Cortex of kidney (tissue), 1 donor: ENCODE data around the gene SLC35E3.
"Not testable (repeated sequence)": the region's sequence is repeated elsewhere in the genome, so short reads cannot be mapped to it uniquely, and the experiment has no call there.

Source experiments
- DNase-seq: peaks from one replicate; lab custom pipeline; 2025; lab: John Stamatoyannopoulos, UW

Gene SLC35E3

DNA sequence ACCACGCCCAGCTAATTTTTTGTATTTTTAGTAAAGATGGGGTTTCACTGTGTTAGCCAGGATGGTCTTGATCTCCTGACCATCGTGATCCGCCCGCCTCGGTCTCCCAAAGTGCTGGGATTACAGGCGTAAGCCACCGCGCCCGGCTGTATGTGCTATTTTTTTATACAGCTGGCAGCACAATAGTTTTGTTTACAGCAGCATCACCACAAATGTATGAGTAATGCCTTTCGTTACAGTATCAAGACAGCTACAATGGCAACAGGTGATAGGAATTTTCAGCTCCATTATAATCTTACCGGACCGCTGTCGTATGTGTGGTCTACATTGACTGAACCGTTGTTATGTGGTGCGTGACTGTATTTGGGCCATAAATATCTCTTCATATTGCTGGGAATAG lies 50.4 kb downstream of the SLC35E3 start:
- DNase-seq, result no peak

DNA sequence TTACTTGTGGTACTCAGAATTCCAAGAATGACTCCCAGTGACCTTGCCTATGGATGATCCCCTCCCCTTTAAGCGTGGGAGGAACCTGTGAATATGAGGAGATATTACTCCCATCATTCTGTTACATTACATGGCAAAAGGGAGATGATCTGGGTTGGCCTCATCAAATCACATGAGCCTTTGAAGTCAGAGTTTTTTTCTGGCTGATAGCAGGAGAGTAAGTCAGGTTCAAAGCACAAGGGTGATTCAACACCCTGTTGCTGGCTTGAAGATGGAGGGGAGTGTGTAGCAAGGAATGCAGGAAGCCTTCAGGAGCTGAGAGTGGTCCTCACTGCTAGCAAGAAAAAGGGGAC lies 52.9 kb downstream of the SLC35E3 start:
- no peak for DNase-seq

DNA sequence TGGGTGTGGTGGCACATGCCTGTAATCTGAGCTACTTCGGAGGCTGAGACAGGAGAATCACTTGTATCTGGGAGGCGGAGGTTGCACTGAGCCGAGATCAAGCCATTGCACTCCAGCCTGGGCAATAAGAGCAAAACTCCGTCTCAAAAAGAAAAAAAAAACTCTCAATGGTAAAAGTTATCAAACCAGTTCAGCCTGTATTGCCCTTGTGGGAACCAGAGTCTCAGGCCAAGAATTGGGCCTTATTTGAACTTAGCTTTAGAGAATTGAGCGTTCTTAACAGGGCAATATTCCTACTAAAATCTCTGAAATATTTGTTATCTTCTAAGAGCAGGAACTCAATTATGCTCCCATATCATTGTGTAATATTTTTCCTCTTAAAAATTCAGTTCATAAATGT lies 54.3 kb downstream of the SLC35E3 start:
- DNase-seq, result no peak

DNA sequence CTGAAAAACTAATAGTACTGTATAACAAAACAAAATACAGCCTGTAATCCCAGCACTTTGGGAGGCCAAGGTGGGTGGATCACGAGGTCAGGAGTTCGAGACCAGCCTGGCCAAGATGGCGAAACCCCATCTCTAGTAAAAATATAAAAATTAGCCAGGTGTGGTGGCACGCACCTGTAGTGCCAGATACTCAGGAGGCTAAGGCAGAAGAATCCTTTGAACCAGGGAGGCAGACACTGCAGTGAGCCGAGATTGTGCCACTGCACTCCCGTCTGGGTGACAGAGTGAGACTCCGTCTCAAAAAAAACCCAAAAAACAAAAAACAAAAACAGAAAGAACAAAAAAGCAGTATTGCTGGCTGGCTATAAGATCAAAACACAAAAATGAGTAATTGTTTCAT lies 55.1 kb downstream of the SLC35E3 start:
- not testable (repeated sequence) for DNase-seq

DNA sequence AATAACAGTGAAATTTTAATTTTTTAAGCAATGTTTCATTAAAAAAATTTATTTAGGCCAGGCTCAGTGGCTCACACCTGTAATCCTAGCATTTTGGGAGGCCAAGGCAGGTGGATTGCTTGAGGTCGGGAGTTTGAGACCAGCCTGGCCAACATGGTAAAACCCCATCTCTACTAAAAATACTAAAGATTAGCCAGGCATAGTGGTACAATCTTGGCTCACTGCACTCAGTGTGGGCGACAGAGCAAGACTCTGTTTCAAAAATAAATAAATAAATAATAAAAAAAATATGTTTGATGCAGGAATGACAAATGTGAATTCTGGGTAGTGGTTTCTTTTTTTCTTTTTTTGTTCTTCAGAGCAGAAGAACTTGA lies 56.4 kb downstream of the SLC35E3 start:
- not testable (repeated sequence) for DNase-seq

DNA sequence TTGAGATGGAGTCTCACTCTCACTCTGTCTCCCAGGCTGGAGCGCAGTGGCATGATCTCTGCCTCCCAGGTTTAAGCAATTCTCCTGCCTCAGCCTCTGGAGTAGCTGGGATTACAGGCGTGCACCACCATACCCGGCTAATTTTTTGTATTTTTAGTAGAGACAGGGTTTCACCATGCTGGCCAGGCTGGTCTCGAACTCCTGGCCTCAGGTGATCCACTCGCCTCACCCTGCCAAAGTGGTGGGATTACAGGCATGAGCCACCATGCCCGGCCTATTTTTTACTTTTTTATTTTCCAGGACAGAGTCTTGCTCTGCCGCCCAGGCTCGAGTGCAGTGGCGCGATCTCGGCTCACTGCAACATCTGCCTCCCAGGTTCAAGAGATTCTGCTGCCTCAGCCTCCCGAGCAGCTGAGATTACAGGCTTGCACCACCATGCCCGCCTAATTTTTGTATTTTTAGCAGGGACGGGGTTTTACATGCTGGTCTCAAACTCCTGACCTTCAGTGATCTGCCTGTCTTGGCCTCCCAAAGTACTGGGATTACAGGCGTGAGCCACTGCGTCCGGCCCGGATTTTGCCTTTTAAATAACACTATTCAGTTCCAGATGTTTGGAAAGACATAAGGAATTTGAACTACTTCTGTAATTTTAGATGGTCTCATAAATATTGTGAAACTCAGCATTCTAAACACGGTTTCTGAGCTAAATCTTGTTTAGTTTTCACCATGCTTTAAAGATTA lies 57.1 kb downstream of the SLC35E3 start:
- not testable (repeated sequence) for DNase-seq

DNA sequence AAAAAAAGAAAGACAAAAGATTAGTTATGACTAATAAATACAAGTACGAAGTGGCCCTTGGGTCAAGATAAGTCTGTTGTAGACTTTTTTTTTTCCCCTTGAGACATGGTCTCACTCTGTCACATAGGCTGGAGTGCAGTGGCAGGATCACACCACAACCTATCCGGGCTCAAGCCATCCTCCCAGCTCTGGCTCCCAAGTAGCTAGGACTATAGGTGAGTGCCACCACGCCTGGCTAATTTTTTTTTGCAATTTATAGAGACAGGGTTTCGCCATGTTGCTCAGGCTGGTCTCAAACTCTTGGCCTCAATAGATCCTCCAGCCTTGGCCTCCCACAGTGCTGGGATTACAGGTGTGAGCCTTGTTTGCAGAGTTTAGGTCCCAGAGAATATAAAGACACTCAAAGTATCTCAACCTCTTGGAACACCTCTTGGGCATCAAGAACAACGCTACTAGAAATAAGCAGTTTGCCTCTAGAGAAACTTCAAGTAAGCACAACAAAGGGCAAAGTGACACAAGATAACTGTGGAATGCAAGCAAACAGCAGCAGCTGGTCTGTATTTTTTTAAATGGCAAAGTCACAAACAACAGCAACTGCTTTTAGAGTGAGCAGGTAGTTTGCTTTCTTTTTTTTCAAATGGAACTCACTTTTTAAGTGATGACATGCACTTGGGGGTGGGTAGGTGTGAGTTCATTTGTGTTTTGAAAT lies 58.1 kb downstream of the SLC35E3 start:
- DNase-seq, result no peak

DNA sequence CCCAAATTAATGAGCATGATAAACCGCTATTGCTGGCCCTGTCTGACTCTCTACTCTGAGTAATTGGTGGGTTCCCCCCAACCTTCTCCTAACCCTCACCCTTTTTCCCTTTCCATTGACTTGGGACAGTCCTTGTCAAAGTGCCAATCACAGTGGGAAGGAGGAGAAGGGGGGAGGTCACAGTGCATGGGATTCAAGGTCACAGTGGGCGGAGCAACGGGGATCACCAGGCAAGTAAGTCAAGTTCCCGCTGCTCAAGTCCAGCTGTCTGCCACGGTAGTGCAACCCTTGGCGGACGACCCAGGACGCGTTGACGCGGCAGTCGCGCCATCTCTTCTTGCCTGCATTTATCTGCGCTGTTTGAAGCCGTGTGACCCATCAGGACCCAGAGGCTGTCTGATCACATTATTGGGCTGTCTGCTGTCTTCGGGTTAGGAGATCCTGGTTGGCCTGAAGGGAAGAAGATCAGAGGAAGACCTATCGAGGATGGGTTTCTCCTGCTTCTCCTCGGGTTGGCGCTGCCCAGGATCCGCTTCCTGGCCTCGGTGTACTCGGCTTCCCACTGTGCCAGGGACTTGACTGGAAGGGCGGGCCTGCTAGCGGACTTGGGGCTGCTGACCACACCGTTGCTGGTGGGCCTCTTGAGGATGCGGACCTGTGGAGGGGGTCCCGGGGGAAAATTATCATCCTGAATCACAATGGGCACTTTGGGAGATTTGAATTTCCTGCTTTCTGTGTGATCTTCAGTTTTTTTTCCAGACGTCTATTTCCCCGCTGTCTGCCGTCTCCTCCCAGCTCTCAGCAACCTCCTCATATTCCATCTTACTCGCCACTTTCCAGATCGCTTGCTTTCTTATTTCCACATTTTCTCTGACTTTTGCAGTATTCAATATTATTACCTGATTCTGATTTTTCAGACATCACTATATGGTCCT lies 58.9 kb downstream of the SLC35E3 start:
- no peak for DNase-seq

DNA sequence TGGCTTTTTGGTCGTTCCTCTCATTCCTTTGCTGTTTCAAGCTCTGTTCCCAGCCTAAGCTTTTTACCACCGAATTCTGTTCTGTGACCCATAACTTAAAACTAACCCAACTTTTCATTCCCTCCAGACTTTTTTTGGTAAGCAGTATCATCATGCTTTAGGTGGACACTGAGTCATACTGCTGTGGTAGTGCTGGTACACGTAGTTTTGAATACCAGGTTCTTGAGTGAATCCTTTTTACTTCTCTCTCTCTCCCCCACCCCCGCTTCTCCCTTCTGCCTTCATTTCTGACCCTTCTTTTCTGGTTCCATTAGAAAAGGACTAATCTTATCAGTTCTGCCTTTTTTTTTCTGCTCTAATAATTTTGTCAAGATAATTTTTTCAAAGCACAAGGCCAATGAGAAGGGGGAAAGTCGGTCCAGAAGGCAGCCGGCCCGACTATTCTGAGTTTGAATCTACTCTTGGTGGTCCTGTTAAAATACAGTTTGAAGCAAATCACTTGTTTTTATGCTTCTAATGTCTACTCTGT lies 59.7 kb downstream of the SLC35E3 start:
- no peak for DNase-seq

DNA sequence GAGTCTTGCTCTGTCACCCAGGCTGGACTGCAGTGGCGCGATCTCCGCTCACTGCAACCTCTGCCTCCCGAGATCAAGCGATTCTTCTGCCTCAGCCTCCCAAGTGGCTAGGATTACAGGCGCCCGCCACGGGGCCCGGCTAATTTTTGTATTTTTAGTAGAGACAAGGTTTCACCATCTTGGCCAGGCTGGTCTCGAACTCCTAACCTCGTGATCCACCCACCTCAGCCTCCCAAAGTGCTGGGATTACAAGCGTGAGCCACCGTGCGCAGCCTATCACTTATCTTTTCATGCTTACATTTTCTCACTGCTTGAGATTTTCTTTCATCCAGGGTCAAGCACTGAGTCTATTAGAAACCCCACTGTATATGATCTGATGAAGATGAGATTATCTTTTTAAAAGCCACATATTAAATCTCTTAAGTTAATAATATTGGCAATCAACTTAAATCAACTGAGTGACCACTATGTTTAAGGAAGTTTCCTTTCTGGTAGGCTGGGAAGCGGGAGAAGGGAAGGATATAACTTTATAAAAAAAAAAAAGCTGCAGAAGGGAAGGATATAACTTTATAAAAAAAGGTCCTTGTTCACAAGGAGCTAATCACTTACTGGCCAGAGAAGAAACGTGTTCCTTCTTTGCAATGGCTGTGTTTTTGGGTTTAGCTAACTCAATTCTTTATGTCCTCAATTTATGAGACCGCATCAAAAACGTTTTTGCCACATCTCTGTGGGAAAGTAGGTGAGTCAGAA lies 60.7 kb downstream of the SLC35E3 start:
- no peak for DNase-seq

DNA sequence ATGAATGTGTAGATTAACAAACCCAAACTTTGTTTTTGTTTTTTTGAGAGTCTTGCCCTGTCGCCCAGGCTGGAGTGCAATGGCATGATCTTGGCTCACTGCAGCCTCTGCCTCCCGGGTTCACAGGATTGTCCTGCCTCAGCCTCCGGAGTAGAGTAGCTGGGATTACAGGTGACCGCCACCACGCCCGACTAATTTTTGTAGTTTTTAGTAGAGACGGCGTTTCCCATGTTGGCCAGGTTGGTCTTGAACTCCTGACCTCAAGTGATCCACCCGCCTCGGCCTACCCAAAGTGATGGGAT lies 61.2 kb downstream of the SLC35E3 start:
- DNase-seq, result not testable (repeated sequence)

DNA sequence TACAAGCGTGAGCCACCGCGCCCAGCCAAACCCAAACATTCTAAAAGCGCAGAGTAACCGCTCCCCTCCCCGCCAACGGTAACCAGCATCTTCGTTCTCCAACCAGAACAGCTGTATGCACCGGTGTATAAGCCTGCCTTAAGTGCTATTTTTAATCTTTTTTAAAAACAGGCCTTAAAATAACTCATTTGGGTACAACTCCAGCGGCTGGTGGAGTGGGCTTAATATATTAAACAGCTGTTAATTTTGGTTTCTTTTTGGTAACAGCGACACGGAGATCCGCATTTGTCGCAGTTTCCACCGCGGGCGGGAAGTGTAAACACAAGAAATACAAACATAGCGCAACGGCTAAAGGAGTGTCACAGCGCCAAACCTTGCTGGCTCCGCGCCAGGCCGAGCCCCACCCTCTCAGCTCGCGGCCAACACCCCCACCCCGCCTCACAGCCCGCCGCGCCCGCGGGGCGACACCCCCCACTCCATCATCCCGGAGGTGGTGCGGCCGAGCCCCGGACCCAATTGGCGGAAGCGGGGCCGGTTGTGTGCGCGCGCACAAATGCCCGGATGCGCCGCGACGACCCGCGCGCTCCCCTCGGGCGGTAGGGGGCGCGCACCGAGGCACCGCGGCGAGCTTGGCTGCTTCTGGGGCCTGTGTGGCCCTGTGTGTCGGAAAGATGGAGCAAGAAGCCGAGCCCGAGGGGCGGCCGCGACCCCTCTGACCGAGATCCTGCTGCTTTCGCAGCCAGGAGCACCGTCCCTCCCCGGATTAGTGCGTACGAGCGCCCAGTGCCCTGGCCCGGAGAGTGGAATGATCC lies 61.8 kb downstream of the SLC35E3 start, which contains the start of gene MDM2:
Gene MDM2 (plus strand): TSS at position 602 of the 812 bp plus-strand sequence. CDS start 301 bp downstream, outside the sequence.
- peak; percentile 46 for DNase-seq

DNA sequence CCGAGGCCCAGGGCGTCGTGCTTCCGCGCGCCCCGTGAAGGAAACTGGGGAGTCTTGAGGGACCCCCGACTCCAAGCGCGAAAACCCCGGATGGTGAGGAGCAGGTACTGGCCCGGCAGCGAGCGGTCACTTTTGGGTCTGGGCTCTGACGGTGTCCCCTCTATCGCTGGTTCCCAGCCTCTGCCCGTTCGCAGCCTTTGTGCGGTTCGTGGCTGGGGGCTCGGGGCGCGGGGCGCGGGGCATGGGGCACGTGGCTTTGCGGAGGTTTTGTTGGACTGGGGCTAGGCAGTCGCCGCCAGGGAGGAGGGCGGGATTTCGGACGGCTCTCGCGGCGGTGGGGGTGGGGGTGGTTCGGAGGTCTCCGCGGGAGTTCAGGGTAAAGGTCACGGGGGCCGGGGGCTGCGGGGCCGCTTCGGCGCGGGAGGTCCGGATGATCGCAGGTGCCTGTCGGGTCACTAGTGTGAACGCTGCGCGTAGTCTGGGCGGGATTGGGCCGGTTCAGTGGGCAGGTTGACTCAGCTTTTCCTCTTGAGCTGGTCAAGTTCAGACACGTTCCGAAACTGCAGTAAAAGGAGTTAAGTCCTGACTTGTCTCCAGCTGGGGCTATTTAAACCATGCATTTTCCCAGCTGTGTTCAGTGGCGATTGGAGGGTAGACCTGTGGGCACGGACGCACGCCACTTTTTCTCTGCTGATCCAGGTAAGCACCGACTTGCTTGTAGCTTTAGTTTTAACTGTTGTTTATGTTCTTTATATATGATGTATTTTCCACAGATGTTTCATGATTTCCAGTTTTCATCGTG lies 62.6 kb downstream of the SLC35E3 start:
- DNase-seq, result peak; percentile 27

DNA sequence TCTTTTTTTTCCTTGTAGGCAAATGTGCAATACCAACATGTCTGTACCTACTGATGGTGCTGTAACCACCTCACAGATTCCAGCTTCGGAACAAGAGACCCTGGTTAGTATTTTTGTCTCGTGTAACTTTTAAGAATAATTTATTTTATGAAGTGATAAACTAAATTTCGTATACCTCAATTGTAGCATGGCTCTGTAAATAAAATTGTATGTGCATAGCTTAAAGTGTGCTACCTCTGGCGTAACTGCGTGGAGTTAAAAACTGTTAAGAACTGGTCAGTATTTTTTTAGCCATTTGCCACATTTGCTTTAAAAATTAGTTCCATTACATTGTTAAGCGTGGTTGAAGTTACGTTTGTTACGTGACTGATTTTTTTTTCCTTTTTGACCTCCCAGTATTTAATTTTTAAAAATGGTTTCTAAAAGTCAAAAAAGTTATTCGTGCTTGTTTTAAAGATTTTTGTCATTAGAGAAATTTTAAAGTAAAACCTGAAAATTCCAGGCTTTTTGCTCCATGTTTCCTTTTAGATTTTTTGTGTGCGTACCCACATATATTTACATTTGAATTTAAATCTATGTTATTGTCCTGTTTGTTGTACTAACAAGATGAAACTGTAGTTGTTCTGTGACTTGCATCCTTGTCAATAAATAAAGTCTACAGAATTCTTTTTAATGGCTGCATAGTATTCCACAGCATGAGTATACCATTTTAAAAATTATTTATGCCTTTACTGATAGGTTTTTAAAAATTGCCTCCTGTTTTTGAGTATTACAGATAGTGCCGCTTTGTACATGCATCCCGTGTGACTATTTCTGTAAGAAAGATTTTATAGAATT lies 63.4 kb downstream of the SLC35E3 start:
- no peak for DNase-seq

DNA sequence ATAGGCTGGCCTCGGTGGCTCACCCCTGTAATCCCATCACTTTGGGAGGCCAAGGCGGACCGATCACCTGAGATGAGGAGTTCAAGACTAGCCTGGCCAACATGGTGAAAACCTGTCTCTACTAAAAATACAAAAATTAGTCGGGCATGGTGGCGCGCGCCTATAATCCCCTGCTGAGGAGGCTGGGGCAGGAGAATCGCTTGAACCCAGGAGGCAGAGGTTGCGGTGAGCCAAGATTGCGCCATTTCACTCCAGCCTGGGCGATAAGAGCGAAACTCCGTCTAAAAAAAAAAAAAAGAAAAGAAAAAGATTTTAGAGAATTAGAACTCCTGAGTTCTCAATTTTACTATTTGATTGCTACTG lies 64.0 kb downstream of the SLC35E3 start:
- not testable (repeated sequence) for DNase-seq

DNA sequence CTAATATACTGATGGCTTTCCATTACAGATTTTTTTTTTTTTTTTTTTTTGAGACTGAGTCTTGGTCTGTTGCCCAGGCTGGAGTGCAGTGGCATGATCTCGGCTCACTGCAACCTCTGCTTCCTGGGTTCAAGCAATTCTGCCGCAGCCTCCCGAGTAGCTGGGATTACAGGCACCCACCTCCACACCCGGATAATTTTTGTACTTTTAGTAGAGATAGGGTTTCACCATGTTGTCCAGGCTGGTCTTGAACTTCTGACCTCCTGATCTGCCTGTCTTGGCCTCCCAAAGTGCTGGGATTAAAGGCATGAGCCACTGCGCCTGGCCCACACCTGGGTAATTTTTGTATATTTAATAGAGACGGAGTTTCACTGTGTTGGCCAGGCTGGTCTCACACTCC lies 65.6 kb downstream of the SLC35E3 start:
- DNase-seq, result not testable (repeated sequence)

DNA sequence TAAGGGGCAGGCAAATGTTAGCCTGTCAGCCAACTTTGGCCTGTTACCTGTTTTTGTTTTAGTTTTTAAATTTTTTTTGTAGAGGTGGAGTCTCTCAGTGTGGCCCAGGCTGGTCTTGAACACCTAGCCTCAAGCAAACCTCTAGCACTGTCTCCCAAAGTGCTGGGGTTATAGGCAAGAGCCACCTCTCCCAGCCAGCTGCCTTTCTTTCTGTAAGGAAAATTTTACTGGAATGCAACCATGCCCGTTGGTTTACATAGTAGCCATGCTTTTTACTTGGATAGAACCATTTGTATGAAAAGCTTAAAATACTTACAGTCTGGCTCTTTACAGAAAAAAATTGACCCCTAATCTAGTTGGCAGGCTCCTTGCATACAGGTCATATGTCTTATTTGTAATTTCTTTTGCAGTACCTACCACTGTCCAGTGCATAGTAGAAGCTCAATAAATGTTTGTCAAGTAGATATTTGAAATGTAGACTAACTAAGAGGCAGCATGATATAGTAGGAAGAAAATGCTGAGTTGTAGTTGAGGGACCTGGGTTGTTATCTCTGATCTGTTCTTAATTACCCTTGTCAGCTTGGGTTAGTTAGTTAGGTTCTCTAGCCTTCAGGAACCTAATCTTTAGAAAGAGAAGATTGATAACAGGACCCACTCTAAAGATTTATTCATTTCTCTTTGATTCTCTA lies 66.7 kb downstream of the SLC35E3 start:
- no peak for DNase-seq

DNA sequence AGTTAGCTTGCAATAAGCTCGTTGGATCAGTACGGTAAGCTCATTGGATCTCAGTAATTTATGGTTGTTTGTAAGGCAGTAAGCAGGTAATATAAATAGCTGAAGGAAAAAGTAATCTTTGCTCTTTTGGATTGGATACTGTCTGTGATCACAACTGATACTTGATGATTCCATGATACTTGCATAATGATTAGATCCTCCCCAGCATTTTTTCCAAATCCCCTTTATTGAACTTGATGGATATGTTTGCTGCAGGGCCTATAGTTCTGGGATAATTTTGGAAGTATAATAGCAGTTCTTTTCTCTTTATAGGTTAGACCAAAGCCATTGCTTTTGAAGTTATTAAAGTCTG lies 67.2 kb downstream of the SLC35E3 start:
- DNase-seq, result no peak
